IMR-90 (cell line): Measurements from ENCODE around the gene IRAK3.

Experiments
- BHLHE40 ChIP-seq: fragments of 150-350 bp; IDR thresholded peaks from 2 replicates; pipeline ENCODE4 v1.6.1; 2016; ENCODE audit warnings: mild to moderate bottlenecking, low read depth, low read length
- CTCF ChIP-seq: conservative IDR thresholded peaks from 2 replicates; pipeline ENCODE4 v1.5.1; 2012; ENCODE audit warnings: mild to moderate bottlenecking, low read depth, low read length, improper control_type of control experiment
- ELK1 ChIP-seq: fragments of 150-350 bp; IDR thresholded peaks from 2 replicates; pipeline ENCODE4 v1.6.1; 2016; ENCODE audit warnings: low read depth, mild to moderate bottlenecking, low read length, moderate library complexity, borderline replicate concordance
- FOS ChIP-seq: fragments of 150-350 bp; IDR thresholded peaks from 2 replicates; pipeline ENCODE4 v1.6.1; 2016; ENCODE audit warnings: low read depth, low read length
- MAFK ChIP-seq: IDR thresholded peaks from 2 replicates; pipeline ENCODE4 v1.6.1; 2012; ENCODE audit warnings: low read depth, low read length, improper control_type of control experiment
- POLR2A ChIP-seq: IDR thresholded peaks from 2 replicates; pipeline ENCODE4 v1.6.1; 2012; ENCODE audit warnings: mild to moderate bottlenecking, low read depth, low read length
- RAD21 ChIP-seq: IDR thresholded peaks from 2 replicates; pipeline ENCODE4 v1.6.1; 2012; ENCODE audit warnings: low read length, improper control_type of control experiment
- RCOR1 ChIP-seq: IDR thresholded peaks from 2 replicates; pipeline ENCODE4 v1.6.1; 2012; ENCODE audit warnings: mild to moderate bottlenecking, low read length, improper control_type of control experiment; ENCODE audit not compliant: insufficient replicate concordance
- SMC3 ChIP-seq: fragments of 150-350 bp; IDR thresholded peaks from 2 replicates; pipeline ENCODE4 v1.6.1; 2016; ENCODE audit warnings: low read depth, mild to moderate bottlenecking, antibody characterized with exemption, low read length, moderate library complexity

- no peak for TF ChIP-seq CTCF
- no peak for TF ChIP-seq MAFK
- no peak for TF ChIP-seq POLR2A
- TF ChIP-seq RAD21 = no peak
- TF ChIP-seq ELK1 = no peak
- TF ChIP-seq SMC3 = no peak
- TF ChIP-seq BHLHE40 = no peak
- TF ChIP-seq RCOR1 = no peak
- 0 out of 2 replicates have a peak, but pooled peaks have one; percentile 8 for TF ChIP-seq FOS
Measured at GRCh38 chr12:66152732-66153131, 36.3 kb upstream of the IRAK3 start.
